Measurements from ENCODE around the gene LRRC37A2. TPM values are rescaled to one million over a fixed set of nuclear protein-coding genes. Genes with fewer than 3 reads are reported as not detected.
A peak's percentile ranks its signal among the peaks of the same experiment; 100 is the strongest.
"Not testable (repeated sequence)": the region's sequence is repeated elsewhere in the genome, so short reads cannot be mapped to it uniquely, and the experiment has no call there.

Gene LRRC37A2
- total and polyA plus RNA-seq, 2 of the 13 experiments (the other 11 are each of a cell fraction or from before 2014, with no cell fraction given) = 3.4 to 4.1 TPM

- TF ChIP-seq HOMEZ (CRISPR knock-in tag; IDR thresholded peaks at IDR 0.05; ENCODE audit: low read depth) (peak; percentile 92), HOXA3 (CRISPR knock-in tag; IDR thresholded peaks at IDR 0.05) (peak; percentile 42; the same call in 1 of the 2 replicates)
These were observed 67.1 kb downstream of the LRRC37A2 start, which contains the start of gene ARL17A (continued) for GRCh38 chr17:46579083-46580075.

GRCh38 chr17:46580082-46580481 lies 67.8 kb downstream of the LRRC37A2 start:
- in situ Hi-C loops (cut with HindIII; ENCODE audit: extremely low pct_ligation_motif_present, low pct_unique_long_range_greater_than_20kb); H3K4me3 ChIP-seq (replicated peaks in 1 of 3; ENCODE audit: insufficient read depth in 1 of 3, low read depth in 2 of 3, low read length in 3 of 3); CTCF ChIA-PET (ENCODE audit: low intra/inter-chr PET ratio, low total read pairs); intact Hi-C loops (cut with micrococcal nuclease; ENCODE audit: unreplicated experiment); H3K79me2 ChIP-seq (ENCODE audit: insufficient read depth, low read length); FAIRE-seq; H3K36me3 ChIP-seq (replicated peaks in 1 of 2; ENCODE audit: control insufficient read depth in 1 of 2, insufficient read depth in 2 of 2, low read length in 2 of 2); H3K9me3 ChIP-seq (ENCODE audit: low read length); H3K27me3 ChIP-seq (ENCODE audit: control insufficient read depth in 1 of 2, insufficient read depth in 2 of 2, low read length in 2 of 2); H2AFZ ChIP-seq (ENCODE audit: low read length); H4K20me1 ChIP-seq (ENCODE audit: insufficient read depth, low read length); ATAC-seq; H3K4me2 ChIP-seq (ENCODE audit: low read depth, low read length); DNase-seq (ENCODE audit: low spot score); POLR2A ChIA-PET; H3K4me1 ChIP-seq (ENCODE audit: insufficient read depth, low read length): not testable (repeated sequence)
- 41% methylated on average over 9 of the region's 18 CpGs for WGBS (ENCODE audit: low lambda C conversion rate)
- peak; percentile 74; the same call in 1 of the 2 replicates for TF ChIP-seq ZNF232 (CRISPR knock-in tag; IDR thresholded peaks at IDR 0.05; ENCODE audit: borderline replicate concordance)
- Histone ChIP-seq H3K27ac (ENCODE audit: extremely low read length, insufficient read depth, low read length) (peak overlapping the region; percentile 40), H3K9ac (ENCODE audit: insufficient read depth, low read depth, low read length) (0 out of 2 replicates have a peak overlapping the region, but pooled peaks have one; percentile 32)
- BruUV-seq (replicated peaks) = TSS peak; percentile 93

- in situ Hi-C loops (cut with HindIII; ENCODE audit: extremely low pct_ligation_motif_present, low pct_unique_long_range_greater_than_20kb); H3K9ac ChIP-seq (ENCODE audit: insufficient read depth, low read depth, low read length); H3K4me3 ChIP-seq (replicated peaks in 1 of 3; ENCODE audit: insufficient read depth in 1 of 3, low read depth in 2 of 3, low read length in 3 of 3); H3K27ac ChIP-seq (ENCODE audit: extremely low read length, insufficient read depth, low read length); ATAC-seq; H3K27me3 ChIP-seq (ENCODE audit: control insufficient read depth in 1 of 2, insufficient read depth in 2 of 2, low read length in 2 of 2); CTCF ChIA-PET (ENCODE audit: low intra/inter-chr PET ratio, low total read pairs); H3K9me3 ChIP-seq (ENCODE audit: low read length); intact Hi-C loops (cut with micrococcal nuclease; ENCODE audit: unreplicated experiment); FAIRE-seq; POLR2A ChIA-PET; H3K36me3 ChIP-seq (replicated peaks in 1 of 2; ENCODE audit: control insufficient read depth in 1 of 2, insufficient read depth in 2 of 2, low read length in 2 of 2); DNase-seq (ENCODE audit: low spot score); H3K4me2 ChIP-seq (ENCODE audit: low read depth, low read length); H3K4me1 ChIP-seq (ENCODE audit: insufficient read depth, low read length); H2AFZ ChIP-seq (ENCODE audit: low read length); H3K79me2 ChIP-seq (ENCODE audit: insufficient read depth, low read length); BruUV-seq (replicated peaks); H4K20me1 ChIP-seq (ENCODE audit: insufficient read depth, low read length): not testable (repeated sequence)
- no CpG with 5 or more reads among the region's 3 CpGs for WGBS (ENCODE audit: low lambda C conversion rate)
These were observed 73.2 kb downstream of the LRRC37A2 start for GRCh38 chr17:46585444-46585843.

GRCh38 chr17:46590157-46591146 lies 78.2 kb downstream of the LRRC37A2 start, which contains the start of gene NSF:
NSF (plus strand) TSS chr17:46590669; CDS start chr17:46590776, 107 bp downstream.
- H3K79me2 ChIP-seq (ENCODE audit: insufficient read depth, low read length); in situ Hi-C loops (cut with HindIII; ENCODE audit: extremely low pct_ligation_motif_present, low pct_unique_long_range_greater_than_20kb); CTCF ChIA-PET (ENCODE audit: low intra/inter-chr PET ratio, low total read pairs); H2AFZ ChIP-seq (ENCODE audit: low read length); H3K36me3 ChIP-seq (replicated peaks in 1 of 2; ENCODE audit: control insufficient read depth in 1 of 2, insufficient read depth in 2 of 2, low read length in 2 of 2); H3K27me3 ChIP-seq (ENCODE audit: control insufficient read depth in 1 of 2, insufficient read depth in 2 of 2, low read length in 2 of 2); H3K4me1 ChIP-seq (ENCODE audit: insufficient read depth, low read length); H4K20me1 ChIP-seq (ENCODE audit: insufficient read depth, low read length); BruUV-seq (replicated peaks); H3K4me2 ChIP-seq (ENCODE audit: low read depth, low read length); POLR2A ChIA-PET; FAIRE-seq; H3K9ac ChIP-seq (ENCODE audit: insufficient read depth, low read depth, low read length); H3K9me3 ChIP-seq (ENCODE audit: low read length); intact Hi-C loops (cut with micrococcal nuclease; ENCODE audit: unreplicated experiment); H3K27ac ChIP-seq (ENCODE audit: extremely low read length, insufficient read depth, low read length); DNase-seq (ENCODE audit: low spot score); H3K4me3 ChIP-seq (replicated peaks in 1 of 3; ENCODE audit: insufficient read depth in 1 of 3, low read depth in 2 of 3, low read length in 3 of 3): not testable (repeated sequence)
- ATAC-seq = peak; percentile 83
- WGBS (ENCODE audit: low lambda C conversion rate) = no CpG with 5 or more reads among the region's 95 CpGs

All from HepG2 (cell line).